NCI-H1694 treated with DMSO at 0.1 percent for 48 hours (cell line): Measurements from ENCODE around the gene SPACA1.
"Not testable (repeated sequence)": the region's sequence is repeated elsewhere in the genome, so short reads cannot be mapped to it uniquely, and the experiment has no call there.

Experiments
- DNase-seq: peaks from one replicate; lab custom pipeline; 2025; lab: John Stamatoyannopoulos, UW

SPACA1 gene, protein sequence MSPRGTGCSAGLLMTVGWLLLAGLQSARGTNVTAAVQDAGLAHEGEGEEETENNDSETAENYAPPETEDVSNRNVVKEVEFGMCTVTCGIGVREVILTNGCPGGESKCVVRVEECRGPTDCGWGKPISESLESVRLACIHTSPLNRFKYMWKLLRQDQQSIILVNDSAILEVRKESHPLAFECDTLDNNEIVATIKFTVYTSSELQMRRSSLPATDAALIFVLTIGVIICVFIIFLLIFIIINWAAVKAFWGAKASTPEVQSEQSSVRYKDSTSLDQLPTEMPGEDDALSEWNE

GRCh38 chr6:88047510-88048150, at the start of gene SPACA1:
TSS of gene SPACA1 (plus strand) at chr6:88047841. CDS start at chr6:88047906, 65 bp downstream.
- DNase-seq = no peak

DNA sequence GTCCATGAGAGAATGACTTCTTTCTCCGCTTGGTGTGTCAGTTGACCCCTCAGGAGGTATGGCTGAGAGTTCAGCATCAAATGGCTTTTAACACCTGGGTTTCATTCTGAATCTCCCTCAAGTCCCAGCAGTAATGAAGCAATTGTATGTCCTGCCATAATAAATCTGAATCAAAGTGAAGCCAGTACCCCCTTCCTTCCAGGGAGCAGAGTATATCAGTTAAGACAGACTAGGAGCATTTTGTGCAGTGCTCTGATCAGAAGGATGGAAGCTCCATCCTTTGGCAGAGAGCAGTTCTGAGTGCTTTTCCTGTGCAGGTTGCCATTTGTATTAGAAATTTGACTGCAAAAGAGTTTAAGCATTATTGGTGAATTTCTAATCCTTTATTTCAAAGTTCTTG, 46.9 kb upstream of the SPACA1 start:
- DNase-seq = no peak

GRCh38 chr6:88001279-88001678, 46.4 kb upstream of the SPACA1 start:
- DNase-seq = not testable (repeated sequence)

- DNase-seq = no peak
These were observed 42.9 kb upstream of the SPACA1 start for GRCh38 chr6:88004707-88005106.

DNA sequence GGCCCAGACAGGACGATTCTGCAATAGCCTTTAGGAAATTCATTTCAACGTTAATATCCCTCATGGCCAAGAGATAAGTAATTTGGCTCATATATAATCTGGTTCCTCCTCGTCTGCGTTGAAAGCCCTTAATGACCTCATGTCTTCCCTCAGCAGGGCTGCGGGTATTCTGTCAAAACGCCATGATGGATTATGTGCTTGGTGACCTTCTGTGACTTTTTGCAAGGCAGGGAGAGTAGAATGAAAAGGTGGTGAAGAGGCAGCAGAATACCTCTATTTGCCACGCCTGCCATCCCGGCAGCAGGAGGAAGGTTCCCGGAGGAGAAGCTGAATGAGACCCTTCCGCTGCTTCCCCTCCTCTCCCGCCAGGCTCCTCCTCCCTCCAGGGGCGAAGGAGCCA, 41.1 kb upstream of the SPACA1 start:
- DNase-seq = no peak

- no peak for DNase-seq
These were observed 39.2 kb upstream of the SPACA1 start for GRCh38 chr6:88008411-88008810.

- no peak for DNase-seq
These were observed 38.8 kb upstream of the SPACA1 start for GRCh38 chr6:88008831-88009231.

- no peak for DNase-seq
These were observed 34.6 kb upstream of the SPACA1 start for GRCh38 chr6:88013015-88013414.

DNA sequence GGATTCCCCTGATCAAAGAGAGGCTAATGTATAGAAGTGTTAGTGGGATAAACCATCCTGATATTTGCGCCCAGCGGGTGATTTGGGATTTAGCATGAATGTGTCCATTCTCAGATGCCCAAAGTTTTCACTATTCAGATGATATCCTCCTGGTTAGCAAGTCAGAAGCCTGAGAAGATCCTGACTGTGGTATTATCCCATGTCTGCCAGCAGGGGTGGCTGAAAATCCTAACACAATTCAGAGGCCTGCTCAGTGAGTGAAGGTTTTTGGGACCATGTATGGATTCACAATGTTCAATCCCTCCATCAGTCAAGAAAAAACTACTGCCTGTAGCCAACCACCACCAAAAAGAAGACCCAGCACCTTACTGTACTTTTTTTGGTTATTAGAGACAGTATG, 34.1 kb upstream of the SPACA1 start:
- no peak for DNase-seq

- no peak for DNase-seq
These were observed 27.2 kb upstream of the SPACA1 start for GRCh38 chr6:88020439-88020838.

GRCh38 chr6:88024696-88025095, 22.9 kb upstream of the SPACA1 start:
- no peak for DNase-seq

GRCh38 chr6:88031550-88031949, 16.1 kb upstream of the SPACA1 start:
- DNase-seq = no peak

GRCh38 chr6:88044530-88044929, 3.1 kb upstream of the SPACA1 start:
- DNase-seq = no peak

DNA sequence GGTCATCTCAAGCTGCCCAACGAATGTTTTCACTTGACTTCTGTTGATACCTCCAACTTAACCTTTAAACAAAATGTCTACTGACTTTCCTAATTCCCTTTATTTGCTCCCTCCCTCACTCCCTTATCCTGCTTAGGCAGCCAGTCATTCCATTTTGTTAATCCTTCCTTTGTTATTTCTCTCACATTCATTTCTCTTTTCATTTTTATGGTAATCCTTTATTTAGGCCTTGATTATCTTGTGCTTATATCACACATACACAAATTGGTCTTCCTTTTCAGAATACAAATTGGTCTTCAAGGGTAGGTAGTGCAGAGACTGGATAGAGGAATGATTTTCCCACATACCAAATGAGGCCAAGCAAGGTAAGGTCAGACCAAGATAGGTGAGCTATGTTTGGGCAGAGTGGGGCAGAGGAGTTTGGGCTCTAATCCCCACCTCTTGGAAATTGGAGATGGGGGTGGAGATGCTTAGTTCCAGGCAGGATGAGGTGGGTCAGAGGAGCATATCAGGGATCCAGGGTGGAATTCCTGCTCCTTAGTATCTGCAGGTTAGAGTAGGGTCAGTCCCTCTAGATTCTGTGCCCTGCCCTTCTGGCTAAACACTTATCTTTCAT, 2.0 kb upstream of the SPACA1 start:
- no peak for DNase-seq

DNA sequence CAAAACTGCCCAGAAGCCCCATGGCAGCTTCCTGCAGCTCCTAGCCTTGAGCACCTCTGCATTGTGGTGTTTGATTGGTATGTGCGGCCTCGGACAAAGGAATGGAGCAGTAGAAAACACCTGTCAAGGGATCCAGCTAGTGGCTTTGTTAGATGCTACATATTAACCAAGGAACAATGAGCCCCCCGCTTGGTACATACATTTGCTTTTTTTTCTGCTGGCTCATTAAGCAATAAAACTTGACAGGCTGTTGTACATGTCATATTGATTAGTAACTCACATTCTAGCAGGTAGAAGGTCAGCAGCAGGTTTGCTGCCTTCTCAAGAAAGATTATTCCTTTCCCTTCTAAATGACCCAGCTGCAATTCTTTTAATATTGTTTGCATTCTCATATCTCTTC, 937 bp downstream of the SPACA1 start:
- no peak for DNase-seq

DNA sequence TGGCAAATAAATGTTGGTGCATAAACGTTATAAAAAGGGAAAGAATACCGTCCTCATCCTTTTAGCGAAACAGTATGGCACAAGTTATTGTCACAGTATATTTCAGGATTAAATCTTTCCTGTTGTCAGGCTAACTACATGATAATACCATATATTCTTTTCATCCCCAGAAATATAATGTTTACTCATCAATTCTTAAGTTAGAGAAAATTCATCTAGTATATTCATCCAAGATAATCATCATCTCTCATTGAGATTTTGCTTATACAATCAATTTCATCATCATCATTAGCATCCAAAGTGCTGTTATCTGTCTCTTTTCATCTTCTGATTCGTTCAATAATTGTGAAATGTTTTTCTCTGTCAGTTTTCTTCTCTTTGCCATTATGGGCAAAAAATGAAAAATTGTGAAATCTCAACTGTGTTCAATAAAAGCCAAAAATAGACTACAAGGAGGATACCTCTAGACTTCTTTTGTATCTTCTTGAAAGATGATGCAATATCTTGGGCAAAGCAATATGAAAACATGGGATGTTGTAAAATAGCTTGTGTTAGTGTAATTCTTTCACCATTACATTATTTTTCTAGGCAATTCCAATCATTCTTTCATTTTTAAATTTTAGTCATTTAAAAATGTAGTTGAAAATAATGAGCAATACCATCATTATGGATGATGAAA, 2.6 kb downstream of the SPACA1 start:
- DNase-seq = no peak

GRCh38 chr6:88059191-88059590, 11.6 kb downstream of the SPACA1 start:
- DNase-seq = no peak

GRCh38 chr6:88062376-88062775, 14.7 kb downstream of the SPACA1 start:
- DNase-seq = no peak

DNA sequence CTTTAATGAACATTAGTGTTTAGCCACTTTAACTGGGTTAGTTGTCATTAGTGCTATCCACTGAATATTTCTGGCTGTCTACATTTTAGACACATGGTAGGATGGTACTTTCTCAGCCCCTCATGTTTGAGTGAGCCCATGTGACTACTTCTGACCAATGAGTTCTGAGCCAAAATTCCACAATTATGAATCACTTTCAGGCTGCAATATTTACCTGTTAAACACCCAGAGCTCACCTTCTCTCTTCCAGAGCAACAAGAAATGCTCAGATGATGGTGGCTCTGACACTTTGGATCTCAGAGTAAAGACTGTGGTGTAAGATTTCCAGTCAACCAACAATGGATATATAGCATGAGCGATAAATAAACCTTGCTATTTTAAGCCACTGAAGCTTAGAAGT, 24.8 kb downstream of the SPACA1 start:
- no peak for DNase-seq

- DNase-seq = no peak
These were observed 27.1 kb downstream of the SPACA1 start for GRCh38 chr6:88074791-88075190.

DNA sequence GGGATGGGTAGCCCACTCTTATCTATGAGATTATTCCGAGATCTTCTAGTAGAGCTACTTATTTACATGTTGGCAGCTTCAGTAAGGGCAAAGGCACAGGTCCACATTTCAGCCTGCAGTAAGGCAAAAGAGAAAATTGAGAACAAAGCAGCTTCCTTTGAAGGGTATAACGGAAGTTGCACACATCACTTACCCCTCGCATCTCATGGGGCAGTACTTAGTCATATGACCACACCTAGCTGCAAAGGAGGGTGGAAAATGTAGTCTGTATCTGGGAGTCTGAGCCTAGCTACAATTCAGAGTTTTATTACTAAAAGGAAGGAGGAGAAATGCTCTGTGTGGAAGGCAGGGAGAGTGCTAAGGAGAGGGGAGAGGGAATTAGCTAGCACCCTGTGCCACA, 29.7 kb downstream of the SPACA1 start:
- no peak for DNase-seq

GRCh38 chr6:88086792-88087191, 39.2 kb downstream of the SPACA1 start:
- DNase-seq = no peak

DNA sequence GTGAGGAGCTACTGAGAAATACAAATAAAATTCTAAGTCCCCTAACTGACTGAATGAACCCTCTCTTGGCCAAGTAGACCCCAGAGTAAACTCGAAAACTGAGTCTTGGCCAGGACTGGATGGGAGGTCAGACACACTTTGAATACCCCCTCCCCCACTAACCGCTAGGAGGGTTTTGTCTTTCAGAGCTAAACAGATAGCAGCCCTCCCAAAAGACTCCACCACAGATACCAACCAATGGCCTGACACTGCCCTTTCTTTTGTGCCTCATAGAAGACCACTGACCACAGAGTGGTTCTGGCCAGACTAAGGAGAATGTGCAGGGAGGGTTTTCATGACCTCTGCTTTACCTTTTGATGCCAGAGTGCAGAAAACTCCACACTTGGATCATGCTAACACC, 42.1 kb downstream of the SPACA1 start:
- no peak for DNase-seq
